NK-92 treated with Interleukin-12 subunit alpha and Interleukin-12 subunit beta, amount 100 ng/mL, for 24 hours (cell line): ENCODE data around the gene CLEC16A.

Experiments used
- DNase-seq: peaks from one replicate; lab custom pipeline; 2025; lab: John Stamatoyannopoulos, UW

The CLEC16A gene

GRCh38 chr16:11063448-11064201 lies 119.3 kb downstream of the CLEC16A start:
- no peak for DNase-seq

GRCh38 chr16:11064202-11064540 lies 119.8 kb downstream of the CLEC16A start:
- no peak for DNase-seq

- no peak for DNase-seq
Observed at GRCh38 chr16:11064851-11065250, 120.5 kb downstream of the CLEC16A start.

DNA sequence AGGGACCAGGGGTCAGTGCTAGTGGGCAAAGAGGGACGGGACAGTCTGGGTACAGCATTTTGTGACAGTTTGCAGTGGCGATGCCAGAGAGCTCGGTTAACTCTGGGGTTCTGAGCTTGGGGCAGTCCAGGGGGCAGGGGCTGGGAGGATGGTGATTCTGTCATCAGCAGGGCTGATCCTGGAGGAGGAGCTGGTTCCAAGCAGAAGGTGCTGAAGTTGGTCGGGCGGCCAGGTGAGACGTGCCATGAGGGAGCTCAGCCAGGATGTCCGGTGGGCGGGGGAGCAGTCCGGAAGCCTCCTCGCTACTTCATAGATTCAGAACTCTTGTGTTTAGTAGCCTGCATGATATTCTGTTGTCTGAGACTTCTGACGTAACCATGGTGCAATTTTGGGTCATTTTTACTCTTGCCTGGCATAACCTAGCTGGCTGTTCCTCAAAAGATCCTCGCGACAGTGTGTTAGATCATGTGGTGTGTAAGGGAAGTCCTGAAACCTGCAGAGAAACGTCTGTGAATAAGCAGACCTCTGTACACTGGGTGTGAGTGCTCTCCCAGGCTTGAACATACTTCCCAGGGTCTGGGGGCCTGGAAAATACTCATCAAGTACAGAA lies 122.0 kb downstream of the CLEC16A start:
- DNase-seq = no peak

- DNase-seq = no peak
Observed at GRCh38 chr16:11067266-11067665, 122.9 kb downstream of the CLEC16A start.

GRCh38 chr16:11067697-11068141 lies 123.4 kb downstream of the CLEC16A start:
- no peak for DNase-seq

- DNase-seq = no peak
Observed at GRCh38 chr16:11071829-11072228, 127.5 kb downstream of the CLEC16A start.

DNA sequence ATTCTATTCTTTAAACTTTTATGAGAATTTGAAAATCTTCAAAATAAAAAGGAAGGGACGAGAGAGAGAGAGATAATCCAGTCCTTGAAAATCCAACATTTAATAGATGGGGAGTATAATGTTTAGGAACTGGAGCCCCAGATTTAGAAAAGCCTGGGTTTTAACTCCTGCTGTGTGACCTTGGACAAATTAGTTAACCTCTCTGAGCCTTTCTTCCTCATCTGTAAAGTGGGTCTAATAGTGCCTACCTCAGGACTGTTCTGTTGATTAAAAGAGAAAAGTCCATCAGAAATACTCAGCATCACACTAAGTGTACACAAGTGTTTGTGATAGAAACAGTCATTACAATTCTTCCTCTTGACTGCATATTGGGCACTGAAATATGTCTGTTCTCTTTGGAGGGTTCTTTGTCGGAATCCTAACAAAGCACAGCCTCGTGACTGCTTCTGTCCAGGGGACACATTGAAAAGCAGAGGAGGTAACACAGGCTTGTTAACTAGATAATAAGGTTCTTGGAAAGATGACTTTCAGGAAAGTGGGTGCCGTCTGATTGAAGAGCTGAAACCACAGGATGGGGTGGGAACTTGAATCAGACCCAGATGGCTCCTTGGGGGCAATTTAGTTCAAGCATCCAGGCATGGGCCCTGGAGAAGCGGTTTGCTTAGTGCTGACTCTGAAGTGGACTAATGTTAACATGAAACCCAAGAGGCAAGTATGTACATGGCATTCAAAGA lies 128.2 kb downstream of the CLEC16A start:
- no peak for DNase-seq

DNA sequence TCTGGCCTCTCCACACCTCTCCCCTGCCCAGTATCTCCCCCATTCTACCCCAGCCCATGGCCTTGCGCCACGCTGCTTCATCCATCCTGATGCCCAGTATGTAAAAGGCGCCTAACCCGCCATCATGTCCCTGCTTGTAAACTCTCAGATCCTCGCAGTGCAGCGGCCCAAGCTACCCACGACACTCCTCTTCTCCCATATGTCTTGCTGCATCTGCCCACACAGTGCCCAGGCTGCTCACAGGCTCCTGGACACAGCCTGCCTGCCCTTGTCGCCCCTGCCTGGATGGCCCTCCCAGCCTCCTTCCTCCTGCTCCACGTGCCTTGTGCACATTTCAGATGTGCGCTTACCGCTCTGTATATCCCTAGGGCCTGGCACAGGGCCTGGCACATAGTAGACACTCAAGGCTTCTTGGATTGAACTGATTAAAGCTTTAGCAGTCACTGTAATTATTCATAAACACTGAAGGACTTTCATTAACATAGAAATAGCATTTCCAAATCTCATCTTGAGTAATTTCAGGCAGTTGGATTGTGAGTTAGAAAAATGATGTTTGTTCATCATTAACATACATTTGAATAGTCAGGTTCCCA lies 129.1 kb downstream of the CLEC16A start:
- no peak for DNase-seq

DNA sequence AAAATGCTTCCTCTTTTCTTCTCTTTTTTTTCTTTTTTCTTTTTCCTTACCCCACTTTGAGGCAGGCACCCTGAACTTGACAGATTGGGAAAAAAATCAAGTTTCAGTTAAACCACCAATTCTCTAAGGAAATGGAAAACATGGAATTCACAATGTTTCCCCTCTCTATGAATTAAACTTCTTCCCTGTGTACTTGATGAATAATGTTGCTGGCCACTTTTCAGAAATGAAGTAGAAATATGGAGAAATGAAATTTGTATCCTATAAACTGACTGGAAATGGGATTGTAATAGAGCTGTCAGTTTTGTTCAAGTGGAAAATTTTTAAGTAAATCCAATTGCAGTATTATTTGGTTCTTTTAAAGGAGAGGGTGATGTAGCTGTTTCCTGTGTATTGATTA lies 129.8 kb downstream of the CLEC16A start:
- DNase-seq = no peak

DNA sequence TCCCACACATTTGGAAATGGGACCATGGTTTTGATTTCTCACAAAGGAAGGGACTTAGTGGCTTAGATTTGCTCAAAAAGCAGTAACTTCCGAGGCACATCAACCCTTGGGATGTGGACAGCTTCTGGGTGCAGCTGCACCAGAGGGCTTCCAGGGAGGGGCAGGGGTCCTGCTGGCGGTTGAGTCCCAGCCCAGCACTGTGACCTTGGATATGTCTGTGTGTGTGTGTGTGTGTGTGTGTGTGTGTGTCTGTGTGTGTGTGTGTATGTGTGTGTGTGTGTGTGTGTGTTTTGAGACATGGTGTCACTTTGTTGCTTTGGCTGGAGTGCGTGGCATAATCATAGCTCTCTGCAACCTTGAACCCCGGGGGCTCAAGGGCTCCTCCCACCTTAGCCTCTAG lies 130.8 kb downstream of the CLEC16A start:
- no peak for DNase-seq

GRCh38 chr16:11076259-11077018 lies 132.1 kb downstream of the CLEC16A start:
- no peak for DNase-seq

DNA sequence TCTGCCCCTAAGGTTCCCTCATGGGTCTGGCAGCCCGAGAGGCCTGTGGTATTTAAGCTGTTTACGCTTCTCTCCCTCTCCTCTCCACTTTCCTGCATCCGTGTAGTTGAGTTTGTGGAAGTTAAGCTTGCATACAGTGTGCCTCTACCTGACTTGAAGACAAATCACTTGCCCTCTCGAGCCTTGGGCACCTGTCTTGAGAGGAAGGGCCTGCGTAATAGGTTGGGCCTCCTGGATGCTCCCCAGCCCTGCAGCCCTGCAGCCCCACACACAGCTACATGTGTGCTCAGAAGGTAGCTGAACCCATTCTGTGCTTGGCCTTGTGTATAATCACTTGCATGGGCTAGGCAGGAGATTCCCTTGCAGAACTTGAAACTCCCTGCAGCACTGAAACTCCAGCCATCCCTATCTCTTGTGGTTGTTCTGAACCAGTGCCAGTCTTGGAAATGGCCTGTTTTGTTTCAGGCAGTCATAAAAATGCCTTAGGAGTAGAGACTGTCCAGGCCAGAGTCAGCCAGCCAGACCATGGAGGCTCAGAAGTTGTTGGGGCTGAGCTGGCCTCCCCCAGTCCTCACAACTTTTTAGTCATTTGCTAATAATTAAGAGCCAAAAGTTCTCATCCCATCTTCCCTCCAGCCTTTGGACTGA lies 134.6 kb downstream of the CLEC16A start:
- DNase-seq = no peak

- no peak for DNase-seq
Observed at GRCh38 chr16:11079652-11080187, 135.4 kb downstream of the CLEC16A start.

GRCh38 chr16:11080327-11080967 lies 136.1 kb downstream of the CLEC16A start:
- no peak for DNase-seq

DNA sequence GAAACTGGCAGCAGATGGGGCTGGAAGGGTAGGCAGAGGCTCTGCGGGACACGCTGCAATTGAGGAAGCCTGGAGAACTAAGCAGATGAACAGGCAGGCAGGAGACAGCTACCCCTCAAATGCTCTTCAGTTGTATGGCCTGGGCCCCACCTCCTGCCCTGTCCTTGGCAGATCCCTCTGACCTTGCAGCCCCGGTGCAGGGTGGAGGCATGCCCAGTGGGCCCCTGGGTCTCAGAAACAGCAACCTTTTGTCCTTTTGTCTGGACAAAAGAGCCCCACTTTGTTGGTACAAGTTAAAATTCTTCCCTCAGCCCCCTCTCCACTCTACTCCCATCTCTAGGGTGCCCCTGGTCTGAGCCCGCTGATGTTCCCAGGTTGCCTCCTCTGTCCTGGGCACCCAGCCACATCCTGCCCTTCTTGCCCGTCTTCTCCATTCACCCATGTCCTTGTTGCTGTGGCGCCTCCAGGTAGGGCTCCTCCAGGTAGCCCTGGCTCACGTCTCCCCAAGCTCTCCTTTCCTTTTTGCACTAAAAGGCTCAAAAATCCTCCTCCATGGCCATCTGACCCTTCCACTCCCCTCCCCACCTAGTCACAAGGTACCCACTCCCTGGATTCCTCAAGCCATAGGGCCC lies 136.8 kb downstream of the CLEC16A start:
- no peak for DNase-seq

GRCh38 chr16:11082108-11082859 lies 137.9 kb downstream of the CLEC16A start:
- DNase-seq = no peak

DNA sequence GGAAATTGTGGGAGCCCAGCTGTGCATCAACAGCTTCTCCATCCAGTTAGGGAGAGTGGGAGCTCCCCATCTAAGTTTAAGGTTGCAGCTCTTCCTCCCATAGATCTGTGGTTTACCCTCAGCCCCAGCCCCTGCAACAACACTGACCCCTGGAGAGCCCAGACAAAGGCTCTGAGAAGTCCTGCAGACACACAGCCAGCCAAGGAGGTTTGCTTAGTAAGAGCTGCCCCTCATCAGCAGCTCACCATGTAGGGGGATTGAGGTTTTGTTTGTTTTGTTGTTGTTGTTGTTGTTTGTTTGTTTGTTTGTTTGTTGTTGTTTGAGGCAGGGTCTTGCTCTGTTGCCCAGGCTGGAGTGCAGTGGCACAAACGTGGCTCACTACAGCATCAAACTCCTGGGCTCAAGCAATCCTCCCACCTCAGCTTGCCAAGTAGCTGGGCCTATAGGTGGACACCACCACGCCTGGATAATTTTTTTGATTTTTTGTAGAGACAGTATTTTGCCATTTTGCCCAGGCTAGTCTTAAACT lies 138.6 kb downstream of the CLEC16A start:
- no peak for DNase-seq

GRCh38 chr16:11084484-11084875 lies 140.1 kb downstream of the CLEC16A start:
- no peak for DNase-seq
